Erythroblast (primary cell): ENCODE data around the gene SAMHD1.

ENCODE experiments used
- GATA1 ChIP-seq: IDR thresholded peaks from 2 replicates; pipeline ENCODE4 v1.6.1; 2011; ENCODE audit warnings: low read depth, mild to moderate bottlenecking, control low read depth, low read length, moderate library complexity
- POLR2A ChIP-seq: IDR thresholded peaks from 2 replicates; pipeline ENCODE4 v1.6.1; 2011; ENCODE audit warnings: mild to moderate bottlenecking, low read length

GRCh38 chr20:36861625-36861874, 90.0 kb downstream of the SAMHD1 start:
- TF ChIP-seq POLR2A (no peak), GATA1 (no peak)
